MCF 10A (cell line): ENCODE measurements around the gene TDRD9. TPM values are rescaled to one million over a fixed set of nuclear protein-coding genes. Genes with fewer than 3 reads are reported as not detected.
A peak's percentile ranks its signal among the peaks of the same experiment; 100 is the strongest.

Experiments used
- BruUV-seq: library from RNA; stranded (reverse); fragments of 400-500 nt; replicated peaks from 2 replicates; lab custom pipeline; 2021; lab: Mats Ljungman, UMichigan
- CTCF ChIA-PET: fragments of 300-600 bp; sonication (Branson Sonifier 250); formaldehyde crosslinking; extraction: SDS; loops from one replicate; lab custom pipeline; 2021; ENCODE audit warnings: antibody characterized with exemption, inconsistent platforms; lab: Yijun Ruan, JAX
- POLR2A ChIA-PET: fragments of 300-600, 350-650 bp; sonication (Branson Sonifier 250); formaldehyde crosslinking; extraction: SDS; loops from one replicate; lab custom pipeline; 2020; ENCODE audit warnings: antibody characterized with exemption, inconsistent platforms; lab: Yijun Ruan, JAX
- DNase-seq: peaks from one replicate; pipeline ENCODE4 v3.0.0-alpha.2; 2018; ENCODE audit not compliant: unreplicated experiment
- H3K27ac Mint-ChIP-seq: one replicate; pipeline ENCODE4 v1.8.0; 2022; ENCODE audit warnings: mild to moderate bottlenecking, low read depth, mixed read lengths; ENCODE audit not compliant: unreplicated experiment
- H3K27me3 Mint-ChIP-seq: one replicate; pipeline ENCODE4 v1.8.0; 2022; ENCODE audit warnings: mixed read lengths; ENCODE audit not compliant: insufficient read depth, unreplicated experiment
- H3K36me3 Mint-ChIP-seq: one replicate; pipeline ENCODE4 v1.8.0; 2022; ENCODE audit warnings: mild to moderate bottlenecking, moderate library complexity, mixed read lengths; ENCODE audit not compliant: insufficient read depth, unreplicated experiment
- H3K4me1 Mint-ChIP-seq: one replicate; pipeline ENCODE4 v1.8.0; 2022; ENCODE audit warnings: mixed read lengths; ENCODE audit not compliant: insufficient read depth, unreplicated experiment
- H3K4me3 Mint-ChIP-seq: one replicate; pipeline ENCODE4 v1.8.0; 2022; ENCODE audit warnings: mild to moderate bottlenecking, moderate library complexity, mixed read lengths; ENCODE audit not compliant: unreplicated experiment
- H3K9me3 Mint-ChIP-seq: one replicate; pipeline ENCODE4 v1.8.0; 2022; ENCODE audit warnings: mixed read lengths; ENCODE audit not compliant: unreplicated experiment
- intact Hi-C: fragments of 100-400 bp; cut with micrococcal nuclease; formaldehyde crosslinking; loops from 2 replicates; pipeline ENCODE4 v1.14.1; 2022
- total RNA-seq: library from RNA; stranded (reverse); gene quantifications from 2 replicates; pipeline ENCODE4 v1.2.3, GENCODE V29; 2022
- TF ChIP-seq, protein P1 (sequence below): fragments of 200-600 bp; IDR thresholded peaks from one replicate; pipeline ENCODE4 v1.8.0; 2022; ENCODE audit warnings: antibody characterized with exemption, mild to moderate bottlenecking; ENCODE audit not compliant: unreplicated experiment

The TDRD9 gene
- total RNA-seq, 1 experiment from 2014 or later = 0.40 TPM

DNA sequence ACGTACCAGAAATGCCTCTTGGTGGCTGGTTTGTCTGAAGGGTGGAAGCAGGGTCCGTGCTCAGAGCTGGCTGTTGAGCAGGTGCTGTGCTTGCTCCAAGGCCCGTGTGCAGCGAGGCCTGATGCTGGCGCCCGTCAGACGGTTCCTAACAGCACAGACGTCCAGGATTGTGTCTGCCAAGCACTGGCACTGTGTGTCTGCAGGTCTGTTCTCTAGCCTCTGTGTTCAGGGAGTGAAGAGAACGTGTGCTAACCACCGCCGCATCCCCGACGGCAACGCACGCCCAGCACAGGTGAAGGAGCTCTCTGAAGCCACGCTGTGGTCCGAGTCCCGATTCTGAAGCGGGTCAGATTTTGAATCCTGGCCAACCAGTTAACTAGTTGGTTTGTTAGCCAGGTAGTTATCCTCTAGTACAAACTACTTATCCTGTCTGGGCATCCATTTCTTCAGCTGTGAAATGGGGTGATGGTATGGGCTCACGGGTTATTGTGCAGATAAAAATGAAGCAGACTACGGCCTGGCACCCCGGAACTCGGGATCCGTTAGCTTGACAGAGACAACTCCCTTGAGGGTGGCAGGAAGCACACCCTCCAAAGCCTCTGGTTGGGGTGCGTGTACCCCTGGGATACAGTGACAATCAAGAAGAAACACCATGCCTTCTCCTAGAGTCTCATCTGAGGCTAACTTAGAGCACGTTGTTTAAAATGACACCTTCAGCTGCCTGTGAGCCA is 18.6 kb upstream of the TDRD9 start:
- peaks cover 43% of the 10 kb centered on the region for H3K36me3 Mint-ChIP-seq
- DNase-seq = no peak
- peaks cover 7% of the 10 kb centered on the region for H3K4me1 Mint-ChIP-seq
- CTCF ChIA-PET = interaction anchor here (0.6 to 10.4 kb wide), 19 partner anchors 9 to 299 kb away, joined by 3 to 121 read pairs (median 5); a partner anchor contains a TSS
- no peaks in the 10 kb centered on the region for H3K27me3 Mint-ChIP-seq
- no TSS peak for BruUV-seq
- TF ChIP-seq, protein P1, sequence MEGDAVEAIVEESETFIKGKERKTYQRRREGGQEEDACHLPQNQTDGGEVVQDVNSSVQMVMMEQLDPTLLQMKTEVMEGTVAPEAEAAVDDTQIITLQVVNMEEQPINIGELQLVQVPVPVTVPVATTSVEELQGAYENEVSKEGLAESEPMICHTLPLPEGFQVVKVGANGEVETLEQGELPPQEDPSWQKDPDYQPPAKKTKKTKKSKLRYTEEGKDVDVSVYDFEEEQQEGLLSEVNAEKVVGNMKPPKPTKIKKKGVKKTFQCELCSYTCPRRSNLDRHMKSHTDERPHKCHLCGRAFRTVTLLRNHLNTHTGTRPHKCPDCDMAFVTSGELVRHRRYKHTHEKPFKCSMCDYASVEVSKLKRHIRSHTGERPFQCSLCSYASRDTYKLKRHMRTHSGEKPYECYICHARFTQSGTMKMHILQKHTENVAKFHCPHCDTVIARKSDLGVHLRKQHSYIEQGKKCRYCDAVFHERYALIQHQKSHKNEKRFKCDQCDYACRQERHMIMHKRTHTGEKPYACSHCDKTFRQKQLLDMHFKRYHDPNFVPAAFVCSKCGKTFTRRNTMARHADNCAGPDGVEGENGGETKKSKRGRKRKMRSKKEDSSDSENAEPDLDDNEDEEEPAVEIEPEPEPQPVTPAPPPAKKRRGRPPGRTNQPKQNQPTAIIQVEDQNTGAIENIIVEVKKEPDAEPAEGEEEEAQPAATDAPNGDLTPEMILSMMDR = no peak
- intact Hi-C loops = loop anchor here (1.0 to 2.0 kb wide), 3 partner anchors 71 to 337 kb away; no protein-coding TSS in a partner anchor
- H3K9me3 Mint-ChIP-seq = no peaks in the 10 kb centered on the region
- no peak overlapping the region for H3K27ac Mint-ChIP-seq
- H3K4me3 Mint-ChIP-seq = peak overlapping the region; percentile 32
- POLR2A ChIA-PET = interaction anchor here (0.6 to 3.4 kb wide), 11 partner anchors 9 to 777 kb away, joined by 3 to 22 read pairs (median 5); a partner anchor contains a TSS

DNA sequence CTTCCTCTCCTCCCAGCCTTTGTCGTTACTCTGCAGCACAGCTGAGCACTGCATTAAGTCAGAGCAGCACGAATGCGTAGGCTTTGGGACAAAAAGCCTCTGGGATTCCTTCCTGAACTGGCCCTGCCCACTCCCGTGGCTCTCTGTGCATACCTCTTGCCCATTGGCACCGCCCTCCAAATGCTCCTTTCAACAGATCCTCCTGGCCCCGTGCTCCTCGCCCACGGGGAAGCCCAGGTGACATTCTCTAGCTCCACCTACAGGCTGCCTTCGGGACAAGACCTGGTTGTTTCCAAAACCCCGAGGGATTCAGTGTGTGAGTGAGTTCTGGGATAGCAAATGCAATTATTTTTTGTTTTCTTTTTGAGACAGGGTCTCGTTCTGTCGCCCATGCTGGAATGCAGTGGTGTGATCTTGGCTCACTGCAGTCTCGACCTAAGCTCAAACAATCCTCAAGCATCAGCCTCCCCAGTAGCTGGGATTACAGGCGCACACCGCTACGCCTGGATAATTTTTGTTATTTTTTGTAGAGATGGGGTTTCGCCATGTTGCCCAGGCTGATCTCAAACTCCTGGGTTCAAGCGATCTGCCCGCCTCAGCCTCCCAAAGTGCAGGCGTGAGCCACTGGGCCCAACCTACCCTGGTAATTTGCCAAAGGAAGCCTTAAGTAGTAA is 17.9 kb upstream of the TDRD9 start:
- DNase-seq = peak; percentile 96
- Mint-ChIP-seq H3K4me3 (peak overlapping the region; percentile 32), H3K36me3 (peaks cover 50% of the 10 kb centered on the region), H3K9me3 (no peaks in the 10 kb centered on the region), H3K27me3 (no peaks in the 10 kb centered on the region), H3K4me1 (peaks cover 7% of the 10 kb centered on the region), H3K27ac (no peak overlapping the region)
- CTCF ChIA-PET = interaction anchor here (0.6 to 10.4 kb wide), 26 partner anchors 10 to 300 kb away, joined by 3 to 121 read pairs (median 4); a partner anchor contains a TSS
- no TSS peak for BruUV-seq
- intact Hi-C loops = loop anchor here (1.0 to 2.0 kb wide), 3 partner anchors 70 to 338 kb away; no protein-coding TSS in a partner anchor
- TF ChIP-seq, protein P1 = peak; percentile 88
- POLR2A ChIA-PET = interaction anchor here (0.6 to 3.4 kb wide), 13 partner anchors 9 to 776 kb away, joined by 3 to 22 read pairs (median 4); a partner anchor contains a TSS

DNA sequence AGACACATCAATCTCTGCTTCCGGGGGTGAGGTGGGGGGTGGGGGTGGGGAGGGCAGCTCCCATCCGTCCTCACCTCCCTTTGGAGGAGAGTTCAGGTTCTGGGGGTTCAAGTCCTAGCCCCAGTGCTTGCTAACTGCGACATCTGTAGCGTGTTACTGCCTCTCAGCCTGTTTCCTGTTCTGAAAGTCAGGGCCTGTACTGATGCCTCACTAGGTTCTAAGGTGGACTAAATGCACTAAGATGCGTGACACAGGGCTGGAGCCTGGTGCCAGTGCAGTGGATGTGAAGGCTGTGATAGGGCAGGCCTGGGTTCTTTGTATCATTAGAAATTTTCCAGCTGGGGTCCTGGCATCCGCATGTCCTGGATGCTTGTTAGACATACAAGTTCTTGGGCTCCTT is 17.3 kb upstream of the TDRD9 start:
- CTCF ChIA-PET = interaction anchor here (0.6 to 10.4 kb wide), 19 partner anchors 9 to 145 kb away, joined by 3 to 121 read pairs (median 5); a partner anchor contains a TSS
- DNase-seq = no peak

More for the DNA sequence above, 17.3 kb upstream of the TDRD9 start:
- intact Hi-C loops = loop anchor here (1.0 to 2.0 kb wide), 3 partner anchors 70 to 339 kb away; no protein-coding TSS in a partner anchor
- H3K9me3 Mint-ChIP-seq = no peaks in the 10 kb centered on the region
- no peak overlapping the region for H3K4me3 Mint-ChIP-seq
- POLR2A ChIA-PET = interaction anchor here (0.6 to 3.4 kb wide), 8 partner anchors 10 to 686 kb away, joined by 3 to 22 read pairs (median 5); a partner anchor contains a TSS
- H3K4me1 Mint-ChIP-seq = peaks cover 7% of the 10 kb centered on the region
- no peaks in the 10 kb centered on the region for H3K27me3 Mint-ChIP-seq
- no peak overlapping the region for H3K27ac Mint-ChIP-seq
- TF ChIP-seq, protein P1 = no peak
- BruUV-seq = no TSS peak
- peaks cover 56% of the 10 kb centered on the region for H3K36me3 Mint-ChIP-seq
